A673 (cell line): ENCODE data around the gene WBP1L.

Experiments
- EZH2 ChIP-seq: fragments of 200-600 bp; sonication (generic); IDR thresholded peaks from 2 replicates; pipeline ENCODE4 v1.6.1; 2017; ENCODE audit warnings: borderline replicate concordance, low read depth, mild to moderate bottlenecking, mixed read lengths, antibody characterized with exemption, low read length; ENCODE audit not compliant: poor library complexity, severe bottlenecking
- TF ChIP-seq, protein P1 (sequence below): fragments of 300-800, 200-600 bp; sonication (generic); conservative IDR thresholded peaks from 2 replicates; pipeline ENCODE4 v1.5.1; 2017; ENCODE audit warnings: low read depth, mild to moderate bottlenecking, antibody characterized with exemption, low read length, moderate library complexity, mixed read lengths

DNA sequence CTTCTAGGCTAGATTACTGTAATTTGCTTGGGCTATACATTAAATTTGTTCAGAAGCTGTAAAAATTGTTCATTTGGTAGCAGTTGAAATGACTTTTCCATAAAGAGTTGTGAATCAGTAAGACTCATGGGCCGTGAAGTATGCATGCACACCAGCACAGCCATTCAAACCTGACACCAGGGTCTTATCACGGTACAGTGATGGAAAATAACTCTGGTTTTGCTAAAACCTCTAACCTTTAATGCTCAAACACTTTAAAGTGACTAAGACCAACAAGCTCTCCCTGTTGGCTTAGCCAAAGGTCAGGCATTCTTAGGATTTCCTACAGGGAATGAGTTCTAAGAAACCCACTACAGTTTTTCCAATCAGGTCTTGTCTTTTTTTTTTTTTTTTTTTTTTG, 41.0 kb upstream of the WBP1L start:
- TF ChIP-seq, protein P1, sequence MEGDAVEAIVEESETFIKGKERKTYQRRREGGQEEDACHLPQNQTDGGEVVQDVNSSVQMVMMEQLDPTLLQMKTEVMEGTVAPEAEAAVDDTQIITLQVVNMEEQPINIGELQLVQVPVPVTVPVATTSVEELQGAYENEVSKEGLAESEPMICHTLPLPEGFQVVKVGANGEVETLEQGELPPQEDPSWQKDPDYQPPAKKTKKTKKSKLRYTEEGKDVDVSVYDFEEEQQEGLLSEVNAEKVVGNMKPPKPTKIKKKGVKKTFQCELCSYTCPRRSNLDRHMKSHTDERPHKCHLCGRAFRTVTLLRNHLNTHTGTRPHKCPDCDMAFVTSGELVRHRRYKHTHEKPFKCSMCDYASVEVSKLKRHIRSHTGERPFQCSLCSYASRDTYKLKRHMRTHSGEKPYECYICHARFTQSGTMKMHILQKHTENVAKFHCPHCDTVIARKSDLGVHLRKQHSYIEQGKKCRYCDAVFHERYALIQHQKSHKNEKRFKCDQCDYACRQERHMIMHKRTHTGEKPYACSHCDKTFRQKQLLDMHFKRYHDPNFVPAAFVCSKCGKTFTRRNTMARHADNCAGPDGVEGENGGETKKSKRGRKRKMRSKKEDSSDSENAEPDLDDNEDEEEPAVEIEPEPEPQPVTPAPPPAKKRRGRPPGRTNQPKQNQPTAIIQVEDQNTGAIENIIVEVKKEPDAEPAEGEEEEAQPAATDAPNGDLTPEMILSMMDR = no peak
- TF ChIP-seq EZH2 = no peak
